ENCODE results near the gene TEX44.

DNA sequence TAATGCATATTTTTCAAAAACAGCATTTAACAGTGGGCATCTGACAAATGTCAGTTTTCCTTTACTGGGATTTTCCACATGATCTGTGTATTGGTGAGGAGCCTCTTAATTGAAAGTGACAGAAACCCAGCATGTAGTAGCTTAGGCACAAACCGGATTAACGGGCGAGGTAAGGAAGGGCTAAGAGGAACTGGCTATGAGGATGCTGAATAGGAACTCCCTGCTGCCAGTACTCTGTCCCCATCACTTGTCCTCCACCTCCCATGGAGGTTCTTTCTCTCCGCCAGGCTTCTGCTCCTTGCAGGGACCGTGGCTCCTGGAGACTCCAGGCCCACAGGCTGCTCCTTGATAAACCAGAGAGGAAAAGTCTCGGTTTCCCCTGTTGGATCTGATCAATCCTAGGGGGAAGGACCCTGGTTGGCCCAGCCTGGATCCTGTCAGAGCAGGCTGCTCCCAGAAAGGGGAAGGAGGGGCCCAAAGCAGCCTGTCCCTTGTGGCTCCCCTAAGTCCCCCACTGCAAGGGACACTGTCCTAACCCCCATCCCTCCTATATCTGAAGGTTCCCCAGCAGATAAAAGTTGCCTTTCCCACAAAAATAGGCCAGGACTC is 10.3 kb downstream of the TEX44 start:
- no peak for TF ChIP-seq POLR2A (IDR thresholded peaks at IDR 0.05; ENCODE audit: low read depth, low read length)
- TF ChIP-seq POLR2AphosphoS5 (IDR thresholded peaks at IDR 0.05; ENCODE audit: low read depth, low read length), result no peak

All from GM12892 (cell line).